Ovary (tissue), 10 donors: ENCODE results near the gene GPR75. TPM values are rescaled to one million over a fixed set of nuclear protein-coding genes. Genes with fewer than 3 reads are reported as not detected.

Source experiments
- DNase-seq, 5 donors: peaks; one replicate each; pipeline ENCODE4 v3.0.0-alpha.2; 2019 to 2020
- H3K27ac ChIP-seq, 2 donors: fragments of 200-600 bp; one replicate each; pipeline versions ENCODE4 v1.5.1 to v1.8.0; 2019 to 2022
- H3K27me3 ChIP-seq: fragments of 200-600 bp; one replicate; pipeline ENCODE4 v1.8.0; 2022
- H3K36me3 ChIP-seq: fragments of 200-600 bp; sonication (generic); one replicate; pipeline ENCODE4 v1.5.1; 2019
- H3K4me1 ChIP-seq: one replicate; pipeline ENCODE4 v1.8.1; 2013; ENCODE audit warnings: mild to moderate bottlenecking, moderate library complexity; ENCODE audit not compliant: insufficient read depth
- H3K4me3 ChIP-seq: fragments of 200-600 bp; sonication (generic); one replicate; pipeline ENCODE4 v1.5.1; 2017
- H3K9me3 ChIP-seq, 2 donors: fragments of 200-600 bp in 1 of 2; sonication (generic) in 1 of 2; one replicate each; pipeline versions ENCODE4 v1.5.1 to v1.8.1; 2013 to 2019; ENCODE audit warnings: mild to moderate bottlenecking in 1 of 2, moderate library complexity in 1 of 2
- EP300 ChIP-seq: sonication (generic); formaldehyde crosslinking; IDR thresholded peaks from one replicate; pipeline ENCODE4 v1.6.1; 2017; ENCODE audit warnings: antibody characterized with exemption
- POLR2A ChIP-seq: fragments of 450-650 bp; IDR thresholded peaks from one replicate; pipeline ENCODE4 v1.6.1; 2017; ENCODE audit warnings: antibody characterized with exemption, mild to moderate bottlenecking, moderate library complexity
- WGBS, 3 donors: extraction: QIAGEN DNeasy Blood & Tissue Kit in 1 of 3; methylation state at CpG; one replicate each; pipeline versions ENCODE4 v1.1.5 to v1.1.7; 2013 to 2017; 5-methylcytosine and 5-hydroxymethylcytosine counted together
- intact Hi-C, 4 donors: fragments of 100-400 bp; cut with DNase I; formaldehyde crosslinking; loops; one replicate each; pipeline versions ENCODE4 v1.11.0 to v1.15.1; 2022 to 2023
- long read RNA-seq, 3 donors: library from polyadenylated mRNA in 2 of 3; unstranded in 2 of 3; transcript quantifications; one replicate each; pipeline ENCODE4 v2.0.0 and lab custom pipeline, GENCODE V29; 2021 to 2026
- polyA plus RNA-seq, 2 donors: library from polyadenylated mRNA; stranded (reverse); fragments of 200-250 nt in 1 of 2; fragments of 350-450 nt in 1 of 2; fragmentation: Illumina TruSeq in 1 of 2; extraction: RNeasy Lipid Tissue Mini Kit (QIAGEN cat#74804) in 1 of 2; gene quantifications; one replicate each; pipeline ENCODE4 v1.2.3, GENCODE V29; 2013 to 2014
- total RNA-seq, 7 donors: library from RNA; depleted of rRNA in 2 of 7; stranded (reverse); fragments of >200 nt in 2 of 7; fragmentation: NEBNext Ultra II Directional in 3 of 7; extraction: Animal tissue kit (Norgen Biotek cat#: 25700) in 3 of 7; gene quantifications; one replicate each; pipeline versions ENCODE4 v1.1.0 to v1.2.4, GENCODE V29; 2016 to 2023
- TF ChIP-seq, protein P1 (sequence below), 3 donors: fragments of 450-650 bp in 2 of 3; fragments of 200-600 bp in 1 of 3; IDR thresholded peaks; one replicate each; pipeline versions ENCODE4 v1.5.1 to v1.8.0; 2016 to 2022; ENCODE audit warnings: antibody characterized with exemption in 3 of 3, mild to moderate bottlenecking in 1 of 3
- donor health status: DM: no; HTN: no; CAD: no; lungs with moderate emphysema.
- donor health status: DM: no; HTN: no; CAD: no.
- donor health status: Bipolar disorder and iron deficiency.
- donor health status: DM: yes; HTN: yes; CAD: no.
- donor health status: DM: no; HTN: no; CAD: no.
- donor health status: DM: yes; HTN: yes; CAD: no.

The GPR75 gene
- total RNA-seq (1 to 10 TPM; 2.1 to 4.9 (median 2.8) TPM), polyA plus RNA-seq (1 to 10 TPM; 1.1 to 4.1 TPM)
- long read RNA-seq, donor 1 = 0 reads
- long read RNA-seq, donor 2 = 0 reads
- long read RNA-seq, donor 3, partial matches to known transcripts = 0 of 1 reads
- long read RNA-seq, donor 3, other reads (novel, unspliced or antisense) = 1 of 1 reads

DNA sequence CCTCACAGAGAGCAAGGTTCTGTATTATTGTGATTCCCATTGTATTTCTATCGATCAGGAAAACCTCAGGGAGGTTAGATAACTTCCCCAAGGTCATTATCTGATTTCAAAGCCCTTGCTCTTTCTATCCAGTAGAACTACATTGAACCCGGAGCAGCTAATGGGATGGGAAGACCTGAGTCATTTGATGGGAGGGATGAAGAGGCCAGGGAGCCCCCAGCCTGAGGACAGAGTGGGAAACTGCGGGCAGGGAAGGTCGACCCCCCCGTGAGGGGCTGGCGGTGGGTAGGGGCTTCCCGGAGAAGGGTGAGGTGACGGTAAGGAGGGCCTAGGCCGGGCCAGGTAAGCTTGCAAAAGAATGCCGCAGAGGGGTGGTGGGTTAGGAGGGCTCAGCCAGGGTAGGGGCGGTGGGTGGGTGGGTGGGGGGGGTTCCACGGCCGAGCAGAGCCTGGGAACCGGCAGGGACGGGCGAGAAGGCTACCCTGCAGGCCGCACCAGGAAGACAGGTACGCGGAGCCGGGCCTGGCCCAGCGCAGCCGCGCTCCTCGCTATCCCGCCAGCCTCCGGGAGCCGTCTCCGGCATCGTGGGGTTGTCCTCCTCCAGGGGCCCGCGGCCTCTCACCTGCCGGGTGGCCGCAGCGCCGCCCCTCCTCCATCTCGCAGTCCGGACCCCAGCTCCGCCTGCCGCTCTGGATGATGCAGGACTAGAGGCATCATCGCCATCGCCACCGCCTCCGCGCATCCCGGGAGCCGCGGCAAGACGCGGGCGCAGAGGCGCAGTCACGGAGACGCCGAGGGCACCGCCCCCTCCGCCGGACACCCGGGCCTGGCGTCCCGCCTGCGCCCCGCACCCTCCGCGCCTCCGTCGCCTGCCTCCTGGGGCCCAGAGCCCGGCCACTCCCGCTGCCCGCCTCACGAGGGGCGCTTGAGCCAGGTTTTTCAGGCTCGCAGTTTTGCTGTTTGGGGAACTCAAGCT, at the start of gene GPR75:
Gene GPR75 (minus strand): TSS at position 762 of the 976 bp plus-strand sequence. CDS start 5,211 bp downstream, outside the sequence.
- H3K4me1 ChIP-seq = peaks cover 2% of the 10 kb centered on the region
- no peak for TF ChIP-seq EP300
- TF ChIP-seq POLR2A = no peak
- TF ChIP-seq, protein P1, sequence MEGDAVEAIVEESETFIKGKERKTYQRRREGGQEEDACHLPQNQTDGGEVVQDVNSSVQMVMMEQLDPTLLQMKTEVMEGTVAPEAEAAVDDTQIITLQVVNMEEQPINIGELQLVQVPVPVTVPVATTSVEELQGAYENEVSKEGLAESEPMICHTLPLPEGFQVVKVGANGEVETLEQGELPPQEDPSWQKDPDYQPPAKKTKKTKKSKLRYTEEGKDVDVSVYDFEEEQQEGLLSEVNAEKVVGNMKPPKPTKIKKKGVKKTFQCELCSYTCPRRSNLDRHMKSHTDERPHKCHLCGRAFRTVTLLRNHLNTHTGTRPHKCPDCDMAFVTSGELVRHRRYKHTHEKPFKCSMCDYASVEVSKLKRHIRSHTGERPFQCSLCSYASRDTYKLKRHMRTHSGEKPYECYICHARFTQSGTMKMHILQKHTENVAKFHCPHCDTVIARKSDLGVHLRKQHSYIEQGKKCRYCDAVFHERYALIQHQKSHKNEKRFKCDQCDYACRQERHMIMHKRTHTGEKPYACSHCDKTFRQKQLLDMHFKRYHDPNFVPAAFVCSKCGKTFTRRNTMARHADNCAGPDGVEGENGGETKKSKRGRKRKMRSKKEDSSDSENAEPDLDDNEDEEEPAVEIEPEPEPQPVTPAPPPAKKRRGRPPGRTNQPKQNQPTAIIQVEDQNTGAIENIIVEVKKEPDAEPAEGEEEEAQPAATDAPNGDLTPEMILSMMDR (IDR thresholded peaks at IDR 0.05) = no peak
- intact Hi-C loops = no loop called here
- no peaks in the 10 kb centered on the region for H3K9me3 ChIP-seq
- no peaks in the 10 kb centered on the region for H3K36me3 ChIP-seq
- WGBS, 3 donors = 5 to 18% (median 6%) methylated on average over 64 to 72 of the region's 72 CpGs
- peak within 1 kb of the TSS; percentile 42 for H3K4me3 ChIP-seq
- peak; percentile 24 to 58 (median 45) for DNase-seq
- no peaks in the 10 kb centered on the region for H3K27me3 ChIP-seq
- H3K27ac ChIP-seq = peak within 1 kb of the TSS; percentile 13 to 30

DNA sequence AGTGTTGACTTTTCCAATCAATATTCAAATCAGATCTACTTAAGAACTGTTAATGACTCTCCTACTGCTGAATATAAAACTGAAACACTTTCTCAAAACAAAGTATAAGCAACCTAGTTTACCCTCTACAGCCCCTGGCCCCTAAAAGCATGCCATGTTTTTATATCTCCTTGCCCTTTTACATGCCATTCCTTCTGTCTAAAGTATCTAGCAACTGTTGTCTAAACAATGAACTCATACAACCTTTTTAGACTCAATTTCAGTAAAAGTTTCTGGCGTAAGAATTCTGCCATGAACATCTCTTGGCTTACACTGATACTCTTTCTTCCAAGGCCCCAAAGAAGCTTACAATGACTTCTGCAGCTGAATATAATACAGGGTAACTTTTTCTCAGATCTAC, 47.8 kb upstream of the GPR75 start:
- H3K27me3 ChIP-seq = no peaks in the 10 kb centered on the region
- H3K9me3 ChIP-seq = no peaks in the 10 kb centered on the region
- H3K4me1 ChIP-seq = no peaks in the 10 kb centered on the region
- H3K27ac ChIP-seq = no peak overlapping the region
- H3K4me3 ChIP-seq = no peak overlapping the region
- 87 to 91% (median 88%) methylated on average over 1 of the region's 1 CpG for WGBS, 3 donors
- no peaks in the 10 kb centered on the region for H3K36me3 ChIP-seq
- no peak for DNase-seq
- intact Hi-C loops = no loop called here
- TF ChIP-seq POLR2A = no peak
- TF ChIP-seq EP300 = no peak
- TF ChIP-seq, protein P1 (IDR thresholded peaks at IDR 0.05) = no peak

DNA sequence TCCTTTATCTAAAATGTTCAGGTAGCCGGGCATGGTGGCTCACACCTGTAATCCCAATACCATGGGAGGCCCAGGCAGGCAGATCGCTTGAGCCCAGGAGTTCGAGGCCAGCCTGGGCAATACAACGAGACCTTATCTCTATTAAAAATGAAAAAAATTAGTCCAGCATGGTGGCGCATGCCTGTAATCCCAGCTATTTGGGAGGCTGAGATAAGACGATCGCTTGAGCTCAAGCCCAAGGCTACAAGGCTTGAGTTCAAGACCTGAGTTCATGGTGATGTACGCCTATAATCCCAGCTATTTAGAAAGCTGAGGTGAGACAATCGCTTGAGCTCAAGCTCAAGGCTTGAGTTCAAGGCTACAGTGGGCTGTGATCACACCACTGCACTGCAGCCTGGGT, 45.6 kb upstream of the GPR75 start:
- WGBS, 3 donors = 90 to 94% (median 91%) methylated on average over 9 of the region's 9 CpGs
- no peak for DNase-seq
- Histone ChIP-seq H3K4me1 (no peaks in the 10 kb centered on the region), H3K9me3 (no peaks in the 10 kb centered on the region), H3K27me3 (no peaks in the 10 kb centered on the region), H3K36me3 (no peaks in the 10 kb centered on the region), H3K27ac (no peak overlapping the region), H3K4me3 (no peak overlapping the region)
- intact Hi-C loops = no loop called here
- TF ChIP-seq, protein P1 (IDR thresholded peaks at IDR 0.05) = no peak
- no peak for TF ChIP-seq EP300
- no peak for TF ChIP-seq POLR2A

DNA sequence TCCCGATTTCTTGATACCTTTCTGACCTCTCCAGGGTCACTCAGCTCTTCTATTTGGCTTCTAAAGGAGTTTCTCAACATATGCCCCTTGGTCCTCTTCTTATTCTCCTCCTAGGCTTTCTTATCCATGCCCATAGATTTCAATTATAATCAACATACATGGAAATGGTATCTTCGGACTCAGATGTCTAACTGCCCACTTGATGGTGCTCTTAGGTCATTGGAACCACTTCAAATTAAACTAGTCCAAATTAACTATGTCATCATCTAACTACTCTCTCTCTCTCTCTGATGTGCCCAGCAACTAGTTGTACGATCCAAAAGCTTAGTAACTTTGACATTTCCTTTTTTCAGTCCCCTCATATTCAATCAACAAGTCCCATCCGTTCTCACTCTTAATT, 43.2 kb upstream of the GPR75 start:
- Histone ChIP-seq H3K27ac (no peak overlapping the region), H3K36me3 (no peaks in the 10 kb centered on the region), H3K4me3 (no peak overlapping the region), H3K4me1 (no peaks in the 10 kb centered on the region), H3K9me3 (no peaks in the 10 kb centered on the region), H3K27me3 (no peaks in the 10 kb centered on the region)
- TF ChIP-seq, protein P1 (IDR thresholded peaks at IDR 0.05) = no peak
- TF ChIP-seq POLR2A (no peak), EP300 (no peak)
- intact Hi-C loops = no loop called here
- DNase-seq = no peak
- 51 to 77% (median 67%) methylated on average over 4 of the region's 4 CpGs for WGBS, 3 donors
